B cell (primary cell): ENCODE data around the gene SOX8. TPM values are rescaled to one million over a fixed set of nuclear protein-coding genes. Genes with fewer than 3 reads are reported as not detected.
"Not testable (repeated sequence)": the region's sequence is repeated elsewhere in the genome, so short reads cannot be mapped to it uniquely, and the experiment has no call there.

Source experiments
- ATAC-seq: fragments of 200-7000 bp; cut with Tn5 transposase; one replicate; pipeline ENCODE4 v1.10.0; 2021; ENCODE audit warnings: low read depth, mild to moderate bottlenecking, moderate number of reproducible peaks, moderate library complexity
- CTCF ChIA-PET: fragments of 350-600 bp; sonication (Branson Sonifier 250); formaldehyde crosslinking; loops from one replicate; lab custom pipeline; 2021; ENCODE audit warnings: antibody characterized with exemption, inconsistent platforms; lab: Charles Lee
- POLR2A ChIA-PET: fragments of 350-600 bp; sonication (Branson Sonifier 250); formaldehyde crosslinking; loops from one replicate; lab custom pipeline; 2021; ENCODE audit warnings: antibody characterized with exemption; lab: Charles Lee
- DNase-seq: peaks from one replicate; pipeline ENCODE4 v3.0.0; 2013
- H2AFZ ChIP-seq: 2 replicates; pipeline ENCODE4 v1.6.1; 2012; ENCODE audit warnings: mild to moderate bottlenecking, low read depth, low read length; ENCODE audit not compliant: insufficient read depth, poor library complexity, severe bottlenecking
- H3K27ac ChIP-seq, 2 donors: 1 replicate in 1 of 2; 2 replicates in 1 of 2; pipeline ENCODE4 v1.5.1; 2012 to 2013; ENCODE audit warnings: low read length in 2 of 2, mild to moderate bottlenecking in 2 of 2, moderate library complexity in 1 of 2
- H3K27me3 ChIP-seq, 4 experiments: fragments of 200-600 bp in 1 of 4; sonication (generic) in 1 of 4; replicated peaks in 1 of 4; 1 replicate in 2 of 4; 2 replicates in 2 of 4; pipeline versions ENCODE4 v1.6.1 to v1.7.0; 2013 to 2016; ENCODE audit warnings: low read length in 3 of 4, mild to moderate bottlenecking in 2 of 4, mixed read lengths in 1 of 4, moderate library complexity in 1 of 4; ENCODE audit not compliant: insufficient read depth in 4 of 4, control insufficient read depth in 3 of 4; ENCODE audit errors: control extremely low read depth in 1 of 4
- H3K36me3 ChIP-seq, 2 experiments: replicated peaks in 1 of 2; 1 replicate in 1 of 2; 2 replicates in 1 of 2; pipeline versions ENCODE4 v1.6.1 to v1.7.1; 2013; ENCODE audit warnings: low read length in 1 of 2; ENCODE audit not compliant: insufficient read depth in 2 of 2, control insufficient read depth in 1 of 2; ENCODE audit errors: control extremely low read depth in 1 of 2, extremely low read depth in 1 of 2
- H3K4me1 ChIP-seq, 2 donors: fragments of 200-600 bp in 1 of 2; sonication (generic) in 1 of 2; 1 replicate in 1 of 2; 2 replicates in 1 of 2; pipeline versions ENCODE4 v1.5.1 to v1.6.1; 2013 to 2017; ENCODE audit warnings: low read length in 2 of 2; ENCODE audit not compliant: control insufficient read depth in 2 of 2, insufficient read depth in 2 of 2
- H3K4me2 ChIP-seq: replicated peaks from 2 replicates; pipeline ENCODE3; 2012; ENCODE audit warnings: mild to moderate bottlenecking, low read depth, low read length; ENCODE audit not compliant: poor library complexity, severe bottlenecking
- H3K4me3 ChIP-seq, 5 experiments: fragments of 200-600 bp in 1 of 5; sonication (generic) in 1 of 5; 1 replicate in 3 of 5; 2 replicates in 2 of 5; pipeline versions ENCODE4 v1.5.1 to v1.7.0; 2011 to 2016; ENCODE audit warnings: low read length in 4 of 5, mild to moderate bottlenecking in 4 of 5, low read depth in 2 of 5, control low read depth in 1 of 5, moderate library complexity in 1 of 5; ENCODE audit not compliant: insufficient read depth in 1 of 5; ENCODE audit errors: control extremely low read depth in 1 of 5, extremely low read depth in 1 of 5
- H3K79me2 ChIP-seq: fragments of 200-600 bp; sonication (generic); one replicate; pipeline ENCODE4 v1.6.0; 2016; ENCODE audit warnings: low read length; ENCODE audit not compliant: control insufficient read depth, insufficient read depth
- H3K9ac ChIP-seq: fragments of 200-600 bp; sonication (generic); 2 replicates; pipeline ENCODE4 v1.6.1; 2017; ENCODE audit warnings: mild to moderate bottlenecking, low read length, moderate library complexity
- H3K9me3 ChIP-seq, 3 donors: one replicate each; pipeline versions ENCODE4 v1.6.1 to v1.7.1; 2013; ENCODE audit warnings: low read length in 2 of 3; ENCODE audit not compliant: control insufficient read depth in 2 of 3, insufficient read depth in 1 of 3; ENCODE audit errors: control extremely low read depth in 1 of 3
- H4K20me1 ChIP-seq: 2 replicates; pipeline ENCODE4 v1.6.0; 2012; ENCODE audit warnings: mild to moderate bottlenecking, low read length; ENCODE audit not compliant: insufficient read depth, control insufficient read depth, poor library complexity, severe bottlenecking
- H3K27ac Mint-ChIP-seq: one replicate; pipeline ENCODE4 v1.8.0; 2021; ENCODE audit warnings: mixed read lengths
- H3K27me3 Mint-ChIP-seq: one replicate; pipeline ENCODE4 v1.8.0; 2021; ENCODE audit warnings: mixed read lengths
- H3K4me1 Mint-ChIP-seq: one replicate; pipeline ENCODE4 v1.8.0; 2021; ENCODE audit warnings: mixed read lengths
- H3K4me3 Mint-ChIP-seq: one replicate; pipeline ENCODE4 v1.8.0; 2021; ENCODE audit warnings: mixed read lengths
- H3K9me3 Mint-ChIP-seq: one replicate; pipeline ENCODE4 v1.8.0; 2022; ENCODE audit warnings: mixed read lengths; ENCODE audit not compliant: insufficient read depth
- EZH2 ChIP-seq: IDR thresholded peaks from 2 replicates; pipeline ENCODE4 v1.6.1; 2012; ENCODE audit warnings: borderline replicate concordance, low read depth, mild to moderate bottlenecking, moderate library complexity, low read length; ENCODE audit not compliant: insufficient read depth, poor library complexity, severe bottlenecking
- WGBS: methylation state at CpG from one replicate; pipeline ENCODE4 v1.1.5; 2013; ENCODE audit warnings: missing lambda C conversion rate; ENCODE audit not compliant: insufficient coverage; 5-methylcytosine and 5-hydroxymethylcytosine counted together
- intact Hi-C: fragments of 100-400 bp; cut with micrococcal nuclease; formaldehyde crosslinking; loops from one replicate; pipeline ENCODE4 v1.10.0; 2022
- polyA plus RNA-seq: library from polyadenylated mRNA; depleted of rRNA; stranded (reverse); fragments of >200 nt; gene quantifications from 2 replicates; pipeline ENCODE4 v1.2.3, GENCODE V29; 2012
- total RNA-seq, 2 donors: library from RNA; stranded (reverse); fragments of 120-200 nt in 1 of 2; gene quantifications; 1 replicate in 1 of 2; 2 replicates in 1 of 2; pipeline versions ENCODE4 v1.2.3 to v1.2.4, GENCODE V29; 2013 to 2022
- TF ChIP-seq, protein P1 (sequence below): fragments of 200-600 bp; IDR thresholded peaks from one replicate; pipeline ENCODE4 v1.8.0; 2022; ENCODE audit warnings: antibody characterized with exemption, mild to moderate bottlenecking

SOX8 gene
- total and polyA plus RNA-seq, 2 donors (not counting 1 experiment from before 2014, with no cell fraction given) = 0.03 to 1.2 TPM

- no peak overlapping the region for H3K27ac Mint-ChIP-seq
- Histone ChIP-seq H2AFZ (no peak overlapping the region), H3K9ac (no peak overlapping the region), H3K4me1 (no peaks in the 10 kb centered on the region), H3K36me3 (peaks cover 9 to 27% of the 10 kb centered on the region in 2 experiments), H4K20me1 (no peaks in the 10 kb centered on the region), H3K79me2 (peaks cover under 1% of the 10 kb centered on the region), H3K9me3 (peaks cover 3 to 29% (median 16%) of the 10 kb centered on the region in 3 donors), H3K4me3 (no peak overlapping the region), H3K27ac (no peak overlapping the region), H3K27me3 (no peaks in the 10 kb centered on the region), H3K4me2 (no peak overlapping the region)
- TF ChIP-seq EZH2 = no peak
- TF ChIP-seq, protein P1, sequence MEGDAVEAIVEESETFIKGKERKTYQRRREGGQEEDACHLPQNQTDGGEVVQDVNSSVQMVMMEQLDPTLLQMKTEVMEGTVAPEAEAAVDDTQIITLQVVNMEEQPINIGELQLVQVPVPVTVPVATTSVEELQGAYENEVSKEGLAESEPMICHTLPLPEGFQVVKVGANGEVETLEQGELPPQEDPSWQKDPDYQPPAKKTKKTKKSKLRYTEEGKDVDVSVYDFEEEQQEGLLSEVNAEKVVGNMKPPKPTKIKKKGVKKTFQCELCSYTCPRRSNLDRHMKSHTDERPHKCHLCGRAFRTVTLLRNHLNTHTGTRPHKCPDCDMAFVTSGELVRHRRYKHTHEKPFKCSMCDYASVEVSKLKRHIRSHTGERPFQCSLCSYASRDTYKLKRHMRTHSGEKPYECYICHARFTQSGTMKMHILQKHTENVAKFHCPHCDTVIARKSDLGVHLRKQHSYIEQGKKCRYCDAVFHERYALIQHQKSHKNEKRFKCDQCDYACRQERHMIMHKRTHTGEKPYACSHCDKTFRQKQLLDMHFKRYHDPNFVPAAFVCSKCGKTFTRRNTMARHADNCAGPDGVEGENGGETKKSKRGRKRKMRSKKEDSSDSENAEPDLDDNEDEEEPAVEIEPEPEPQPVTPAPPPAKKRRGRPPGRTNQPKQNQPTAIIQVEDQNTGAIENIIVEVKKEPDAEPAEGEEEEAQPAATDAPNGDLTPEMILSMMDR = no peak
- 100% methylated on average over 6 of the region's 8 CpGs for WGBS
- ATAC-seq (no peak), DNase-seq (no peak)
- H3K9me3 Mint-ChIP-seq = peaks cover 12% of the 10 kb centered on the region
- no peaks in the 10 kb centered on the region for H3K27me3 Mint-ChIP-seq
- POLR2A ChIA-PET = no interaction called here
- no peak overlapping the region for H3K4me3 Mint-ChIP-seq
- intact Hi-C loops = no loop called here
- CTCF ChIA-PET = no interaction called here
- H3K4me1 Mint-ChIP-seq = no peaks in the 10 kb centered on the region
Measured at GRCh38 chr16:946048-946395, 35.5 kb upstream of the SOX8 start.

- no peak overlapping the region for H3K4me3 Mint-ChIP-seq
- intact Hi-C loops = no loop called here
- no peaks in the 10 kb centered on the region for H4K20me1 ChIP-seq
- H3K9me3 Mint-ChIP-seq = peaks cover 3% of the 10 kb centered on the region
- no peak overlapping the region for H2AFZ ChIP-seq
- no peak overlapping the region for H3K27ac Mint-ChIP-seq
- H3K36me3 ChIP-seq = peaks cover 0 to 38% of the 10 kb centered on the region in 2 experiments
- no peak overlapping the region for H3K9ac ChIP-seq
- WGBS = 94% methylated on average over 17 of the region's 21 CpGs
- H3K4me1 Mint-ChIP-seq = no peaks in the 10 kb centered on the region
- no peak overlapping the region for H3K27ac ChIP-seq
- peaks cover 12% of the 10 kb centered on the region for H3K79me2 ChIP-seq
- H3K27me3 Mint-ChIP-seq = no peaks in the 10 kb centered on the region
- no peak for TF ChIP-seq EZH2
- TF ChIP-seq, protein P1 = no peak
- DNase-seq = no peak
- no peak for ATAC-seq
- POLR2A ChIA-PET = no interaction called here
- H3K4me2 ChIP-seq = no peak overlapping the region
- no peaks in the 10 kb centered on the region for H3K27me3 ChIP-seq
- CTCF ChIA-PET = no interaction called here
- H3K9me3 ChIP-seq = peaks cover 0 to 22% (median 5%) of the 10 kb centered on the region in 3 donors
- H3K4me3 ChIP-seq = no peak overlapping the region
- H3K4me1 ChIP-seq = no peaks in the 10 kb centered on the region
Measured at GRCh38 chr16:947255-947921, 34.2 kb upstream of the SOX8 start.

- POLR2A ChIA-PET = not testable (repeated sequence)
Measured at GRCh38 chr16:947922-948303, 33.7 kb upstream of the SOX8 start.

More at GRCh38 chr16:947922-948303, 33.7 kb upstream of the SOX8 start:
- ATAC-seq, CTCF ChIA-PET, H3K27me3 ChIP-seq, intact Hi-C loops, H3K9me3 Mint-ChIP-seq, H3K4me3 Mint-ChIP-seq, H3K4me2 ChIP-seq, H3K27ac ChIP-seq, H3K9ac ChIP-seq, H3K27ac Mint-ChIP-seq, H4K20me1 ChIP-seq, H3K27me3 Mint-ChIP-seq, DNase-seq, H3K4me1 Mint-ChIP-seq, H3K4me3 ChIP-seq, H2AFZ ChIP-seq, H3K4me1 ChIP-seq: not testable (repeated sequence)
- Histone ChIP-seq H3K36me3 (peaks cover 0 to 39% of the 10 kb centered on the region in 2 experiments), H3K9me3 (peaks cover 0 to 17% (median 0%) of the 10 kb centered on the region in 3 donors), H3K79me2 (peaks cover 15% of the 10 kb centered on the region)
- 90% methylated on average over 17 of the region's 17 CpGs for WGBS
